H9 (cell line): ENCODE results near the gene ECE1. TPM values are rescaled to one million over a fixed set of nuclear protein-coding genes. Genes with fewer than 3 reads are reported as not detected.
A peak's percentile ranks its signal among the peaks of the same experiment; 100 is the strongest.

ENCODE experiments used
- DNase-seq: peaks from one replicate; pipeline ENCODE4 v3.0.0-alpha.2; 2017
- H2AFZ ChIP-seq: one replicate; pipeline ENCODE4 v1.6.1; 2013; ENCODE audit warnings: mild to moderate bottlenecking, low read length, control low read depth, moderate library complexity
- H2AK5ac ChIP-seq: 2 replicates; pipeline ENCODE4 v1.6.1; 2013; ENCODE audit warnings: low read length, control low read depth, mixed read lengths; ENCODE audit not compliant: insufficient read length
- H2BK120ac ChIP-seq: one replicate; pipeline ENCODE4 v1.6.1; 2013; ENCODE audit warnings: low read depth, mild to moderate bottlenecking, low read length, control low read depth, inconsistent platforms; ENCODE audit not compliant: poor library complexity, severe bottlenecking
- H2BK12ac ChIP-seq: 2 replicates; pipeline ENCODE4 v1.6.1; 2013; ENCODE audit warnings: low read length, control low read depth, mixed read lengths, low read depth; ENCODE audit not compliant: insufficient read length
- H2BK15ac ChIP-seq: 2 replicates; pipeline ENCODE4 v1.6.1; 2013; ENCODE audit warnings: low read depth, low read length, control low read depth
- H2BK20ac ChIP-seq: one replicate; pipeline ENCODE4 v1.6.1; 2013; ENCODE audit warnings: low read depth, mild to moderate bottlenecking, low read length, control low read depth, inconsistent platforms; ENCODE audit not compliant: poor library complexity, severe bottlenecking
- H2BK5ac ChIP-seq: 2 replicates; pipeline ENCODE4 v1.6.1; 2013; ENCODE audit warnings: low read length, control low read depth, mixed read lengths; ENCODE audit not compliant: insufficient read length
- H3K14ac ChIP-seq: 2 replicates; pipeline ENCODE4 v1.6.1; 2013; ENCODE audit warnings: low read length, control low read depth; ENCODE audit not compliant: insufficient read depth
- H3K18ac ChIP-seq: 2 replicates; pipeline ENCODE4 v1.6.1; 2013; ENCODE audit warnings: low read depth, mild to moderate bottlenecking, mixed read lengths, low read length, control low read depth; ENCODE audit not compliant: insufficient read length
- H3K23ac ChIP-seq: 2 replicates; pipeline ENCODE4 v1.6.1; 2013; ENCODE audit warnings: low read length, control low read depth, mixed read lengths, low read depth; ENCODE audit not compliant: insufficient read length
- H3K23me2 ChIP-seq: 2 replicates; pipeline ENCODE4 v1.6.1; 2013; ENCODE audit warnings: low read depth, mild to moderate bottlenecking, mixed read lengths, low read length, control low read depth; ENCODE audit not compliant: insufficient read length, poor library complexity, severe bottlenecking
- H3K27ac ChIP-seq: 2 replicates; pipeline ENCODE4 v1.5.1; 2013; ENCODE audit warnings: low read length, control low read depth, mixed read lengths, low read depth; ENCODE audit not compliant: insufficient read length
- H3K27me3 ChIP-seq: 2 replicates; pipeline ENCODE4 v1.6.1; 2013; ENCODE audit warnings: low read length, control low read depth, inconsistent platforms; ENCODE audit not compliant: insufficient read depth
- H3K4ac ChIP-seq: 2 replicates; pipeline ENCODE4 v1.6.1; 2013; ENCODE audit warnings: low read depth, mild to moderate bottlenecking, control low read depth, inconsistent platforms, low read length, moderate library complexity
- H3K4me1 ChIP-seq: 2 replicates; pipeline ENCODE4 v1.6.1; 2013; ENCODE audit warnings: low read length, control low read depth, inconsistent platforms; ENCODE audit not compliant: insufficient read depth
- H3K4me2 ChIP-seq: 2 replicates; pipeline ENCODE4 v1.6.1; 2013; ENCODE audit warnings: low read length, control low read depth, mixed read lengths; ENCODE audit not compliant: insufficient read length, insufficient read depth
- H3K56ac ChIP-seq: 2 replicates; pipeline ENCODE4 v1.6.1; 2013; ENCODE audit warnings: low read depth, mild to moderate bottlenecking, mixed read lengths, low read length, control low read depth; ENCODE audit not compliant: insufficient read length
- H3K79me1 ChIP-seq: 2 replicates; pipeline ENCODE4 v1.6.1; 2013; ENCODE audit warnings: low read depth, mild to moderate bottlenecking, moderate library complexity, low read length, control low read depth, inconsistent platforms; ENCODE audit not compliant: insufficient read depth, poor library complexity, severe bottlenecking
- H3K79me2 ChIP-seq: 2 replicates; pipeline ENCODE4 v1.6.1; 2013; ENCODE audit warnings: low read length, control low read depth, inconsistent platforms; ENCODE audit not compliant: insufficient read depth
- H3K9ac ChIP-seq: 2 replicates; pipeline ENCODE4 v1.6.1; 2013; ENCODE audit warnings: low read length, control low read depth, mixed read lengths; ENCODE audit not compliant: insufficient read length; ENCODE audit errors: extremely low read depth
- H3K9me3 ChIP-seq: one replicate; pipeline ENCODE4 v1.6.1; 2013; ENCODE audit warnings: low read depth, low read length, inconsistent platforms; ENCODE audit not compliant: control insufficient read depth
- H3T11ph ChIP-seq: one replicate; pipeline ENCODE4 v1.6.1; 2013; ENCODE audit warnings: mild to moderate bottlenecking, low read length, control low read depth, inconsistent platforms
- H4K20me1 ChIP-seq: one replicate; pipeline ENCODE4 v1.6.1; 2013; ENCODE audit not compliant: control insufficient read depth, insufficient read length, insufficient read depth
- H4K5ac ChIP-seq: 2 replicates; pipeline ENCODE4 v1.6.1; 2013; ENCODE audit warnings: low read depth, mild to moderate bottlenecking, mixed read lengths, low read length, control low read depth; ENCODE audit not compliant: insufficient read length
- H4K8ac ChIP-seq: replicated peaks from 2 replicates; pipeline ENCODE4 v1.6.1; 2013; ENCODE audit warnings: low read length, control low read depth, mixed read lengths, low read depth; ENCODE audit not compliant: insufficient read length
- H4K91ac ChIP-seq: 2 replicates; pipeline ENCODE4 v1.6.1; 2013; ENCODE audit warnings: low read depth, mild to moderate bottlenecking, moderate library complexity, mixed read lengths, low read length, control low read depth; ENCODE audit not compliant: insufficient read length
- H3K27ac Mint-ChIP-seq, 3 experiments: 2 replicates in 2 of 3; 3 replicates in 1 of 3; pipeline ENCODE4 v1.8.0; 2020 to 2021; ENCODE audit warnings: mixed read lengths in 3 of 3, mild to moderate bottlenecking in 1 of 3, moderate library complexity in 1 of 3
- H3K27me3 Mint-ChIP-seq: 2 replicates; pipeline ENCODE4 v1.8.0; 2021; ENCODE audit warnings: low read depth, mild to moderate bottlenecking, moderate library complexity, mixed read lengths
- H3K36me3 Mint-ChIP-seq, 3 experiments: 2 replicates in 2 of 3; 3 replicates in 1 of 3; pipeline ENCODE4 v1.8.0; 2020 to 2021; ENCODE audit warnings: low read depth in 3 of 3, mixed read lengths in 3 of 3; ENCODE audit not compliant: insufficient read depth in 1 of 3
- H3K4me1 Mint-ChIP-seq, 2 experiments: 2 replicates each; pipeline ENCODE4 v1.8.0; 2020; ENCODE audit warnings: mixed read lengths in 2 of 2
- H3K4me3 Mint-ChIP-seq, 2 experiments: 2 replicates in 1 of 2; 3 replicates in 1 of 2; pipeline ENCODE4 v1.8.0; 2020 to 2021; ENCODE audit warnings: mild to moderate bottlenecking in 2 of 2, mixed read lengths in 2 of 2, moderate library complexity in 1 of 2
- H3K9me3 Mint-ChIP-seq, 2 experiments: 2 replicates in 1 of 2; 3 replicates in 1 of 2; pipeline ENCODE4 v1.8.0; 2020; ENCODE audit warnings: mild to moderate bottlenecking in 2 of 2, mixed read lengths in 2 of 2, moderate library complexity in 1 of 2
- CTCF ChIP-seq: fragments of 200-600 bp; sonication (generic); conservative IDR thresholded peaks from 3 replicates; pipeline ENCODE4 v1.8.0; 2021; ENCODE audit warnings: antibody characterized with exemption, mild to moderate bottlenecking
- WGBS: extraction: QIAGEN DNeasy Blood & Tissue Kit; methylation state at CpG from one replicate; pipeline ENCODE4 v1.1.7; 2013; ENCODE audit warnings: missing lambda C conversion rate, low lambda C conversion rate, mixed read lengths; ENCODE audit not compliant: insufficient read length; ENCODE audit errors: extremely low coverage; 5-methylcytosine and 5-hydroxymethylcytosine counted together
- total RNA-seq: library from RNA; stranded (reverse); gene quantifications from 2 replicates; pipeline ENCODE4 v1.2.1, GENCODE V29; 2021

The ECE1 gene
- total RNA-seq, 1 experiment from 2014 or later = 31.1 TPM

GRCh38 chr1:21284206-21285054 is 5.8 kb downstream of the ECE1 start:
- no peak overlapping the region for H3K23ac ChIP-seq
- H3K27ac ChIP-seq = no peak overlapping the region
- no peak for TF ChIP-seq CTCF
- H2BK15ac ChIP-seq = no peak overlapping the region
- H3K18ac ChIP-seq = no peak overlapping the region
- H4K20me1 ChIP-seq = no peaks in the 10 kb centered on the region
- Mint-ChIP-seq H3K36me3 (peaks cover 0 to 2% (median 0%) of the 10 kb centered on the region in 3 experiments; a peak in 2 of 7 replicates), H3K4me1 (peaks cover 21 to 29% of the 10 kb centered on the region in 2 experiments), H3K27me3 (no peaks in the 10 kb centered on the region; the same call in 1 of the 2 replicates), H3K9me3 (no peaks in the 10 kb centered on the region), H3K4me3 (no peak overlapping the region), H3K27ac (peak overlapping the region in 2 of 3 experiments; percentile 35 to 78; a peak in 5 of 7 replicates)
- no peaks in the 10 kb centered on the region for H3K23me2 ChIP-seq
- H3T11ph ChIP-seq = no peak overlapping the region
- no peak overlapping the region for H3K56ac ChIP-seq
- no peaks in the 10 kb centered on the region for H3K27me3 ChIP-seq
- H3K9me3 ChIP-seq = no peaks in the 10 kb centered on the region
- no peak overlapping the region for H3K4ac ChIP-seq
- H2BK20ac ChIP-seq = no peak overlapping the region
- H2BK12ac ChIP-seq = no peak overlapping the region
- WGBS = no CpG with 5 or more reads among the region's 17 CpGs
- DNase-seq = no peak
- H3K4me1 ChIP-seq = no peaks in the 10 kb centered on the region
- no peaks in the 10 kb centered on the region for H3K79me1 ChIP-seq
- H2AFZ ChIP-seq = no peak overlapping the region
- H4K5ac ChIP-seq = no peak overlapping the region
- H2AK5ac ChIP-seq = no peak overlapping the region
- H2BK5ac ChIP-seq = no peak overlapping the region
- H3K79me2 ChIP-seq = no peaks in the 10 kb centered on the region
- no peak overlapping the region for H2BK120ac ChIP-seq
- H3K9ac ChIP-seq = no peak overlapping the region
- no peak overlapping the region for H3K14ac ChIP-seq
- no peak overlapping the region for H4K91ac ChIP-seq
- H4K8ac ChIP-seq = no peak overlapping the region
- H3K4me2 ChIP-seq = no peak overlapping the region
